Measurements from ENCODE around the gene OR5AN1.
"Not testable (repeated sequence)": the region's sequence is repeated elsewhere in the genome, so short reads cannot be mapped to it uniquely, and the experiment has no call there.

Gene OR5AN1

DNA sequence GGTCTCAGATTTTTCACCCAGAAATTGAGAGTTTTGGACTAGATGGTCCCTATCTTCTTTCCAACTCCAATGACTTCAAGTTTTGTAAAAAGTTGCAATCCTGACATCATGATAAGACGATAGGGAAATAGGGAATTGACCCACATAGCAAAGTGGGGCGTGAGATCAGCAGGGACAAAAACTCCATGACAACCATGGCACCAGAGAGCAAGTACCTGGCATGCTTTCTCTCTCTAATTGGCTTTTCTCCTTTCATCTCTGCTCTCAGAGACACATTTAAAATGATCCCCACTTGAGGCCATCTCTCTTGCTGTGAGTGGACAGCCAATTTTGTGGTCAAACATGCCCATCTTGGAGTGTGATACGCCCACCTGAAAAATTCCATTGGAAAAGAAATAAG, at the start of gene OR5AN1:
Gene OR5AN1 (plus strand): TSS at position 301 of the 400 bp plus-strand sequence. CDS start 5,564 bp downstream, outside the sequence.
- TF ChIP-seq, protein P1, sequence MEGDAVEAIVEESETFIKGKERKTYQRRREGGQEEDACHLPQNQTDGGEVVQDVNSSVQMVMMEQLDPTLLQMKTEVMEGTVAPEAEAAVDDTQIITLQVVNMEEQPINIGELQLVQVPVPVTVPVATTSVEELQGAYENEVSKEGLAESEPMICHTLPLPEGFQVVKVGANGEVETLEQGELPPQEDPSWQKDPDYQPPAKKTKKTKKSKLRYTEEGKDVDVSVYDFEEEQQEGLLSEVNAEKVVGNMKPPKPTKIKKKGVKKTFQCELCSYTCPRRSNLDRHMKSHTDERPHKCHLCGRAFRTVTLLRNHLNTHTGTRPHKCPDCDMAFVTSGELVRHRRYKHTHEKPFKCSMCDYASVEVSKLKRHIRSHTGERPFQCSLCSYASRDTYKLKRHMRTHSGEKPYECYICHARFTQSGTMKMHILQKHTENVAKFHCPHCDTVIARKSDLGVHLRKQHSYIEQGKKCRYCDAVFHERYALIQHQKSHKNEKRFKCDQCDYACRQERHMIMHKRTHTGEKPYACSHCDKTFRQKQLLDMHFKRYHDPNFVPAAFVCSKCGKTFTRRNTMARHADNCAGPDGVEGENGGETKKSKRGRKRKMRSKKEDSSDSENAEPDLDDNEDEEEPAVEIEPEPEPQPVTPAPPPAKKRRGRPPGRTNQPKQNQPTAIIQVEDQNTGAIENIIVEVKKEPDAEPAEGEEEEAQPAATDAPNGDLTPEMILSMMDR (IDR thresholded peaks at IDR 0.05; ENCODE audit: low read depth, low read length, missing control alignments), result no peak
- no peak within 1 kb of the TSS for H3K4me3 ChIP-seq (ENCODE audit: low read depth, low read length)
- DNase-seq (ENCODE audit: low read depth), result no peak

DNA sequence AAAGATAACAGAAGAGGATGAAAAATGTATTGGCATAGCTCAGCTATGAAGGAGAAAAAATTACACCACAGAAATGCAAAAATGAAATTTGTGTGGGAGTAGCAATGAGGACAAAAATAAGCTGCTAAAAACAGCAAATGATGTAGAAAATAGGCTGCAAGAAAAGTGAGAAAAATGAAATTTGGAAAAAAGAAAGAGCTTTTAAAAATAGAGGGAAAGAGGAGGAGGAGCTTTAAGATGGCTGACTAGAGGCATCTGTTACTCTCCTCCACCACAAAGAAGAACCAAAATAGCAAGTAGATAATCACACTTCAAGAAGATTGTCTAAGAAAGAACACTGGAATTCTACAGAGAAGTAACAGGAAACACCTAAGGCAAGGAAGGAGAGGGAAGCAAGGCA, 23.7 kb upstream of the OR5AN1 start:
- no peak for DNase-seq (ENCODE audit: low read depth)
- TF ChIP-seq, protein P1 (IDR thresholded peaks at IDR 0.05; ENCODE audit: low read depth, low read length, missing control alignments), result no peak
- no peak overlapping the region for H3K4me3 ChIP-seq (ENCODE audit: low read depth, low read length)

DNA sequence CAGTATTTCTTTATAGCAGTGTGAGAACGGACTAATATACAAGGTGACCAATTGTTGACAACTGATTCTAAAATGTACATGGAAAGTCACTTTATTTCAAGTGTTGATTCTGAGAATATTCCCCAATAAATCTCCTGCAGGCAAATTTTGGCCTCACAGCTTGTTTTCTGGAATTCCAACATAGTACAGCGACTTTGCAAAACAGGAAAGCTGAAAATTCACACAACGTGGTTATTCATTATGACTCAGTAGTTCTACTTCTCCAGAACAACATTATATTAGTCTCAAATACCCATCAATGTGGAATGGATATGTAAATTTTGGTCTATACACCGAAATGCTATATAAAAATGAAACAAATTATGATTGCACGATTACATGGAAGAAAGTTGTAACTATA, 22.5 kb upstream of the OR5AN1 start:
- H3K4me3 ChIP-seq (ENCODE audit: low read depth, low read length), result no peak overlapping the region
- no peak for DNase-seq (ENCODE audit: low read depth)
- TF ChIP-seq, protein P1 (IDR thresholded peaks at IDR 0.05; ENCODE audit: low read depth, low read length, missing control alignments), result no peak

- no peak overlapping the region for H3K4me3 ChIP-seq (ENCODE audit: low read depth, low read length)
- DNase-seq (ENCODE audit: low read depth), result no peak
- TF ChIP-seq, protein P1 (IDR thresholded peaks at IDR 0.05; ENCODE audit: low read depth, low read length, missing control alignments), result no peak
Measured at GRCh38 chr11:59336931-59337330, 21.8 kb upstream of the OR5AN1 start.

GRCh38 chr11:59349657-59350056, 9.0 kb upstream of the OR5AN1 start:
- not testable (repeated sequence) for H3K4me3 ChIP-seq (ENCODE audit: low read depth, low read length); DNase-seq (ENCODE audit: low read depth)

DNA sequence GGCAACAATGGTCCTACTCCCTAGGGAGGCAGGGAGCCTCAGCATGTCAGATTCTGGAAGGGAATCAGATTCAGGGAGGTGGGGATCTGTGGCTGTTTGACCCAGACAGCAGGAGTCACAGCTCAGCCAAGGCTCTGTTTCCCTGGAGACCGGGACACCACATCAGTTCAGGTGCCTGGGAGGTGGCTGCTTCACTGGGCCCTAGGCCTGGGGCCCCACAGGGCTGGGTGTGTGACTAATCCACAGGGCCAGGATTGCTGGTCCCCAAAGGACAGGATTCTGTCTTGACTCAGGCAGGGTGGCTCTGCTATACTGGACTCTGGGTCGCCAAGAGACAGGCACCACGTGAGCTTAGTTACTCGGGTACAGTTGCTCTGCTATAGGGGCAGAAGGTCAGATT, 3.5 kb upstream of the OR5AN1 start:
- no peak for DNase-seq (ENCODE audit: low read depth)

DNA sequence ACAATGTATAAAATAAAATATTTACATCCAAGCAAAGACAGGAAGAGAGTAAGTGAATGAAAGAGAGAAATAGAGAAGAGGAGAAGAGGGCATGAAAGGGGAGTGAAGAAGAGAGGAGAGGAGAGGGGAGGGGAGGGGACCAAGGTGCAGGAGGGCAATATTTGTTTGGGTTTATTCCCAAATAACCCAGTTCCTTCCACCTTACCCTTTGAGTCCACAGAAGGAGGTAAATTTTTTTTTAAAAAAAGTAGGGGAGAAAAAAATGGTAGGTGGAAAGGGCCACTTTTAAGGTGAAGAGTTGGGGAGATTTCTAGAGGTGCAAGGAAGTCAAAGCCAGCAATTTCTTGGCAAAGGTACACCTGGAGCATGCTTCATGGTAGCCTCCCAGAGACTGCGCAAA, 2.1 kb upstream of the OR5AN1 start:
- no peak for DNase-seq (ENCODE audit: low read depth)
- TF ChIP-seq, protein P1 (IDR thresholded peaks at IDR 0.05; ENCODE audit: low read depth, low read length, missing control alignments), result no peak
- no peak overlapping the region for H3K4me3 ChIP-seq (ENCODE audit: low read depth, low read length)

More for the DNA sequence above, 3.5 kb upstream of the OR5AN1 start:
- no peak overlapping the region for H3K4me3 ChIP-seq (ENCODE audit: low read depth, low read length)
- TF ChIP-seq, protein P1 (IDR thresholded peaks at IDR 0.05; ENCODE audit: low read depth, low read length, missing control alignments), result no peak

All from GM12864 (cell line).